Skin epidermis (tissue), 12 donors: ENCODE measurements around the gene ANKMY1.
"Not testable (repeated sequence)": the region's sequence is repeated elsewhere in the genome, so short reads cannot be mapped to it uniquely, and the experiment has no call there.

Experiments
- H3K27ac ChIP-seq, 21 experiments: fragments of 200-600 bp; sonication (generic) in 11 of 21; one replicate each; pipeline ENCODE4 v1.5.0; 2020; ENCODE audit warnings: mild to moderate bottlenecking in 3 of 21, inconsistent platforms in 2 of 21, moderate library complexity in 2 of 21
- H3K4me3 ChIP-seq, 7 experiments: fragments of 200-600 bp; sonication (generic) in 2 of 7; one replicate each; pipeline ENCODE4 v1.5.0; 2020; ENCODE audit warnings: inconsistent platforms in 2 of 7, mild to moderate bottlenecking in 2 of 7, moderate library complexity in 1 of 7

Gene ANKMY1

DNA sequence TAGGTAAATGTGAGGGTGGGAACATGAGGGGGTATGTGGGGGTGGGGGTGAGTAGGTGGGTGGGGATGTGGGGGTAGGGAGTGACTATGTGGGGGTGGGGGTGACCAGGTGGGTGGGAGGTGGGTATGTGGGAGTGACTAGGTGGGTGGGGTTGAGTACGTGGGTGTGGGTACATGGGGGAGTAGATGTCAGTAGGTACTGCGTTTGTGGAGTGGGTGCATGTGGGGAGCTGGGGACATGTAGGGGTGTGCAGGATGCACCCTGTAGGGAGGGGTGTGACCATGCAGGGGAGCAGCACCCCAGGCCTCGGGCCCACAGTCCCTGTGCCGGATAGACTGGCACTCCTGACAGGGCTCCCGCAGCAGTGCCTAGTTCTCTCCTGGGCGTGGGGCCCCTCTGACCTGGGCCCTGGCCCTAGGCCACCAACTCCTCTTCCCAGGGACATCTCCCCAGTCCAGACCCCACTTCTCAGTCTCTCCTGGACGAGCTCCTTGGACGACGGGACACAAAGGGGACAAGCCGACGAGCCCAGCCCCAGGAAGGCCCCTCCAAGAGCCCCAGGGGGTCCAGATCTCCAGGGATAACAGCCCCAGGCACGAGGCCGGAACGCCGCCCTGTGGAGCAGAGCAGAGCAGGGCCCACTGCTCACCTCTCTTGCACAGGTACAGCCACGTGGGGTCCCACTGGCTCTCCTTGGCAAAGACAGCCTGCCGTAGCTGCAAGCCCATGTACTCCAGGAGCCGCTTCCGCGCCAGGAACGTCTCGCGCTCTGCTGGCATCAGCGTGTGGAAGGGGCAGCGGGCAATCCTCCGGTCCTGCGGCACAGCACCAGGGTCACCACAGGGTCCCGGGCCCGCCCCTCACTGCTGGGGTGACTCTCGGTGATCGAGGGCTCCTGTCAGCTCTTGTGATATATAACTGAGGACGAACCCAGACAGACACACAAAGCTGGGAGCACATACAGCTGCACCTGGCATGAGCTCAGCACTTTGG, 58.2 kb downstream of the ANKMY1 start:
- H3K27ac ChIP-seq: no peak overlapping the region
- no peak overlapping the region for H3K4me3 ChIP-seq

DNA sequence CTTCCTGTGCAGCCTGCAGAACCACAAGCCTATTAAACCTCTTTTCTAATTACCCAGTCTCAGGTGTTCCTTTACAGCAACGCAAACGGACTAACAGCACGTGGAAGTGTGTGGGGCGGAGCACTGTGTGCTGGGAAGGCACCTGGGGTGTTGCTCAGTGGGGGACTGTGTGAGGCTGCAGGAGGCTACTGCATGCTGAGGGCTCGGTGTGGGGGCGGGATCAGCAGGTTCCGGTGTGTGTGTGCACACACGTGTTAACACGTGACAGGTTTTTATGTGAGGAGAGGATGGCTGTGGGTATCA, 58.9 kb downstream of the ANKMY1 start:
- Histone ChIP-seq H3K4me3 (no peak overlapping the region), H3K27ac (no peak overlapping the region)

DNA sequence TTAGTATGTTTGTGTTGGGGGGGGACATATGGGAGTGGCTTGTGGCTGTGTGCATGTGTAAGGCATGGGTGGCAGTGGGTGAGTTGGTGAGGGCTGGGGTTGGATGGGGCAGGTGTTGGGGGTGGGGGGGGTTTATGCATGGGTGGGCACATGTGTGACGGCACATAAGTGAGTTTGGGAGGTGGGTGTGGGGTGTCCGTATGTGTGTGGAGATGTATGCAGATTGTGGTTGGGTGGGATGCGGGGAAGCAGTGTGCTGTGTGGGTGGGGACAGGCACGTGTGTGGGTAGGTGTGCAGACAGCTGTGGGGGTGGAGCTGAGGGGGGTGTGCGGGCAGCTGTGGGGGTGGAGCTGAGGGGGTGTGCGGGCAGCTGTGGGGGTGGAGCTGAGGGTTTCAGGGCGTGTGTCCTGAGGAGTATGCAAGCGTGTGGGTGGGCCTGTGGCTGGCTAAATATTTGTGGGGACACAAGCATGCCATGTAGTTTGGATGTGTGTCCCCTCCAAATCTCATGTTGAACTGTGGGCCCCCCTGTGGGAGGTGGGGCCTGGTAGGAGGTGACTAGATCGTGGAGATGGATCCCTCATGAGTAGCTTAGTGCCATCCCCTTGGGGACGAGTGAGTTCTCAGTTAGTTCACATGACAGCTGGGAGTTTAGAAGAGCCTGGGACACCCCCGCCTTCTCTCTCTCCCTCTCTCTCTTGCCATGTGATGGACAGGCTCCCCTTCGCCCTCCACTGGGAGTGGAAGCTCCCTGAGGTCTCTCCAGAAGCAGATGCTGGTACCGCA, 59.4 kb downstream of the ANKMY1 start:
- Histone ChIP-seq H3K4me3 (no peak overlapping the region), H3K27ac (no peak overlapping the region)

DNA sequence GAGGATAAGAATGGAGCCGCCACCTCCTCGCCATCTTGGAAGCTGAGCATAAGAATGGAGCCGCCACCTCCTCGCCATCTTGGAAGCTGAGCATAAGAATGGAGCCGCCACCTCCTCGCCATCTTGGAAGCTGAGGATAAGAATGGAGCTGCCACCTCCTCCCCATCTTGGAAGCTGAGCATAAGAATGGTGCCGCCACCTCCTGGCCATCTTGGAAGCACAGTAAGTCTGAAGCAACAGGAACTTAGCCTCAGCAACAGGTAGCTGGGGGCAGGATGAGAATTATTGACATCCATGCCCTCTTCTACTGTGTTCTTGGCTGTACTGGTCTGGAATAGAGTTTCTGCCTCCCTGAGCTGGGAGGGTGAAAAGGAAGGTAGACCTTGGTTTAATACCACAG, 60.7 kb downstream of the ANKMY1 start:
- not testable (repeated sequence) for H3K27ac ChIP-seq, H3K4me3 ChIP-seq

DNA sequence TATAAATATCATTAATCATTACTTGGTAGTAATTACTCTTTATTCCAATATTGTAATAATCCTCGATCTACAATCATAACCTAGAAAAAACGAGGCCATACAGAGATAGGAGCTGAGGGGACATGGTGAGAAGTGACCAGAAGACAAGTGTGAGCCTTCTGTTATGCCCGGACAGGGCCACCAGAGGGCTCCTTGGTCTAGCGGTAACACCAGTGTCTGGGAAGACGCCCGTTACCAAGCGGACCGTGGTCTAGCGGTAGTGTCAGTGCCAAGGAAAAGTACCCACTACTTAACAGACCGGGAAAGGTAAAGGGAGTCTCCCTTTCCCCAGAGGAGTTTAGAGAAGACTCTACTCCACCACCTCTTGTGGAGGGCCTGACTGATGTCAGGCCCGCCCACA, 62.8 kb downstream of the ANKMY1 start:
- not testable (repeated sequence) for H3K4me3 ChIP-seq, H3K27ac ChIP-seq

DNA sequence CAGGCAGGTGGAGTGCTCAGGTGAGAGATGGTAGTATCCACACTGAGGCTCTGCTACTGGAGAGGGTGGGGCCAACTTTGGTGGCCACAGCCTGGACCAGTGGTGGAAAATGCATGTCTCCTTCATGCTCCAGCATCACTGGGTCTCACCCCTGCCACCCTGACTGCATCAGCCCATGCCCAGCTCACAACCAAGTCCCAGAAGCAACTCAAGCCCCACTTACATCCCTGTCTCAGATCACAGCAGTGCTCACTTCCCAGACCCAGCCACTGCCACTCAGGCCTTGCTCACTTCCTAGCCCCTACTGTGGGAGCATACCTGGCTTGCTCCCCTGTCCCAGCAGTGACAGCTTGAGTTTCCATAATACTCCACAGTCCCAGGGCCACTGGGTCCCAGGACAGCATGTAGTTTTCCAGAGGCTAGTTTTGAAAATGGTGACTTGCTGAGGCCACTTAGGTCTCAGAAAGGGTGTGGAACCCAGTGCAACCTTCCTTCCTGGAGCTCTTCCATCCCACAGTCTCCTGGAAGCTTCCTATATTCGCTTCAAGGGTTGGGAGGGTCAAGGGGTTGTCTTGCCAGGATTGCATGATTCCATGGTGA, 63.5 kb downstream of the ANKMY1 start:
- H3K27ac ChIP-seq: no peak overlapping the region
- no peak overlapping the region for H3K4me3 ChIP-seq

DNA sequence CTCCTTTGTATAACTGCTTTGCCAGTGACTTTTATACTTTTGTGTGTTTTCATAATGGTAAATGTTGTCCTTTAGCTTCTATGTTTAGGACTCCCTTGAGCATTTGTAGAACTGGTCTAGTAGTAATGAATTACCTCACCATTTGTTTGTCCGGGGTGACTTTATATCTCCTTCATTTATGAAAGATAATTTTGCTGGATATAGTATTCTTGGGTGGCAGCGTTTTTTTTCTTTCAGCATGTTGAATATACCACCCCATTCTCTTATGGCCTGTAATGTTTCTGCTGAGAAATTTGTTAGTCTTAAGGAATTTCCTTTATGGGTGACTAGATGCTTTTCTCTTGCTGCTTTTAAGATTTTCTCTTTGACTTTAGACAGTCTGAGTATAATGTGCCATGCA, 66.3 kb downstream of the ANKMY1 start:
- no peak overlapping the region for H3K27ac ChIP-seq
- H3K4me3 ChIP-seq: no peak overlapping the region

DNA sequence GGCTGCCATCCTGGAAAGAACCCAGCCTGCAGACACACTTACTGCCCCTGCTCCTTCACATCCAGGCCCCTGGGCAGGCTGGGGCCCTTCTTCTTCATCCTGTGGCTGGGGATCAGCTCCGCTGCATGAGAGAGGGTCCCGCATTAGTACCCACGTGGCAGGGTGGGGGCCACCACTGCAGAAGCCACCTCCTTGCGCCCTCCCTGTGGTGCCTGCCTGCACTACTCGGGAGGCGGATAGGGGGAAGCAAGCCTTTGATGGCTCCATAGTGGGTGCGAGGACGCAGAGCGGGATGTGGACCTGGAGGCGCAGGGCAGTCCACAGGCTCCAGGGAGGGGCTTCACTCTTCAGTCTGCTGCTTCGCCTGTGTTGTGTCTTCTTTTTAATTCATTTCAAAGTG, 75.6 kb downstream of the ANKMY1 start:
- no peak overlapping the region for H3K4me3 ChIP-seq

DNA sequence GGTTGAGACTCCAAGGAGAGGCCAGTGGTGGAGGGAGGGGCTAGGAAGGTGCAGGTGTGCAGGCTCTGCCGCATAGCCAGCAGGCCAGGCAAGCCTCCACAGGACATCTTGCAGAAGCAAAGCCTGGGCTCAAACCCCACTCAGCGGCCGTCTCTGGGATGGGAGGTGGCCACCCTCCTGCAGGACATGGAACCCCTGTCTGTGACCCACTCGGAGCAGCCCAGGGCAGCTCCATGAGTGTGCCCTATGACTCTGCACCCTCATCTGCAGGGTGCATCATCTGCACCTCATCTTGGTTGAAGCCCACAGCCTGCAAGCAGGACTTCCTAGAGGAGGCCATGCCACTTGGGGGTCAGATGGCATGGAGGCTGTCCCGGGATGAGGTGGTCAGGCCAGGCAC, 76.1 kb downstream of the ANKMY1 start:
- no peak overlapping the region for H3K4me3 ChIP-seq
- no peak overlapping the region for H3K27ac ChIP-seq

More for the DNA sequence above, 75.6 kb downstream of the ANKMY1 start:
- no peak overlapping the region for H3K27ac ChIP-seq

DNA sequence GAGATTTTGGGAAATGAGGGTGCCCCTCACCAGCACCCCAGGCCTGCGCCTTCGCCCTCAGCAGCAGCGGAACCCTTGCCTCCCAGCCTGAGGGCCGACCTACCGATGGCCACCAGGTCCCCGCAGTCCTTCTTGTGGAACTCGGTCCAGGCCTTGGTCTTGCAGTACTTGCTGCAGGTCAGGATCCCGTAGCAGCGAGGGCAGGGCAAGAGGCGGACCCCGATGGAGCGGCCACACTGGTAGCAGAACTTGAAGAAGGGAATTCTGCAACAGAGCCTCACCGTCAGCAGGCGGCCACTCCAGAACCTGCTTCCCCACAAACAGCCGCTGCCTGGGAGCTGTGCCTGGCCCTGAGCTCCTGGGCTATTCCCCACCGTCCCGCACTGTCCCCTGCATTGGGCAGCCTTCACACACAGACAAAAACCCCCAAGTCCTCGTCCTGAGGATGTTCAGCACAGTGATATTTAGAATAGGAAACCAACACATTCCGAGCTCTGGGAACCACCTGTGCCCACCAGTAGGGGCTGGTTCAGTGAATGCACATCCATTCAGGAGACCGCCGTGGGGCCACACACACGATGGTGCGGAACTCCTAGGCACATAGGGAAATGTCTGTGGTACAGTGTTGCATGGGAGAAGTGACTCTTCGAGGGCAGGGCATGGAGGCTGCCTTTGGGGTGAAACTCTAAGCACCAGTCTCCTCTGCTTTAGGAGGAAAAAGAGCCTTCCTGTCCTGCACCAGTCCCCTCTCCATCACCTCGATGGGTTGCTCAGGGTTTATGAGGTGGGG, 76.8 kb downstream of the ANKMY1 start:
- no peak overlapping the region for H3K27ac ChIP-seq
- no peak overlapping the region for H3K4me3 ChIP-seq

DNA sequence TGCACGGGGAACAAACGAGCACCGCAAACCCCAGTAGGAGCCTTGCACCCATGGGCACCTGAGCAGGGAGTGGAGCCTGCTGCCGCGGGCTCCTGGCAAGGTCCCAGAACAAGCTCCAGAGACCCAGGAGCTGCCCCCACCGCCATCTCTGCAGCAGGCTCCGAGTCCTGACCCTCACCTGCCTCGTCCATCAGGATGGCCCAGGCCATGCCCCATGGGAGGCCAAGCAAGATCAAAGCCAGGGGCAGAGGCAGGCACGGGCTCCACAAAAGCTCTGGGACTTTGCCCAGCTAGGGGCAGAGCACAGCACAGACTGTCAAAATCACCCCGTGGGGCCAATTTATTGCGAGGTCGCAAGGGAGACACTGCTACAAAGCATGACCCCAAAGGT, 78.7 kb downstream of the ANKMY1 start:
- Histone ChIP-seq H3K27ac (no peak overlapping the region), H3K4me3 (no peak overlapping the region)

DNA sequence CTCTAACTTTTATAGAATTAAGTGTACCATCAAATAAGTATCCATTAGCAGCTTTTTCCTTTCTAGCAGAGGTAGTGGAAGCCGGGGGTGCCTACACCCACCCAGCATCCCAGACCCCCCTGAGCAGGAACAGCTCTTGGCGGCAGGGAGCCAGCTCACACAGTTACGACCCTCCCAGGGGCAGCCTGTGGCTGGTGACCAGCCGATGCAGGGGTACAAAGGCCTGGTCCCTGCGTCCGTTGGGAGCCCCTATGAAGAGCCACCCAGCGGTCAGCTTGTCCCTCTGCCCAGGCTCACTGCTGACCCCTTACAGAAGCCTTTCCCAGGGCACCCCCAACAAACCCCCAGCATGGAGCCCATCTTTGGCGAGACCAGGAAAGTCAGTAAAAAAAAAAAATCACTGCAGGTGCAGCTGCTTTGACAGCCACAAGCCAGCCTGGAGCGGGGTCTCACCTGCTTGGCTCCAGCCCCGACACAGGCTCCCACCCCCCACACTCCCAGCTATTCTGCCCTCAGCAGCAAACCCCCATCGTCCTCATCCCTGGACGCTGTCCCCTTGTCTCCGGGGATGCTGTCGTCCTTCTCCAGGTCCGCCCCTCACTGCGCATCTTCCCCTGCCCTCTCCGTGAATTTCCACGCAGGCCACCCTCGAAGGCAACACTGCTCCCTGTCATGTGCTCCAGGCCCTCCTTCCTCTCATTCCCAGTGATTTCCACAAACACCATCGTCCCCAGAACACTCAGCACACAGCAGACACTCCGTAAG, 79.3 kb downstream of the ANKMY1 start:
- no peak overlapping the region for H3K4me3 ChIP-seq
- H3K27ac ChIP-seq: no peak overlapping the region

DNA sequence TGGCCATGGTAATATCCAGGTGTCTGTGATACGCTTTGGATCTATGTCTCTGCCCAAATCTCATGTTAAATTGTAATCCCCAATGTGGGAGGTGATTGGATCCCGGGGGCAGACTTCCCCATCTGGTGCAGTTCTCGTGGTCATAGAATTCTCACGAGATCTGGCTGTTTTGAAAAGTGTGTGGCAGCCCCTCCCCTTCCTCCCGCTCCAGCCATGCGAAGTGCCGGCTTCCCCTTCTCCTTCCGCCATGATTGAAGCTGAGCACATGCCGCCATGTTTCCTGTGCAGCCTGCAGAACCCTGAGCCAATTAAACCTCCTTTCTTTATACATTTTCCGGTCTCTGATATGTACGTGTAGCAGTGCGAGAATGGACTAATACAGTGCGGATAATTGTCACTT, 79.9 kb downstream of the ANKMY1 start:
- Histone ChIP-seq H3K4me3 (no peak overlapping the region), H3K27ac (no peak overlapping the region)

DNA sequence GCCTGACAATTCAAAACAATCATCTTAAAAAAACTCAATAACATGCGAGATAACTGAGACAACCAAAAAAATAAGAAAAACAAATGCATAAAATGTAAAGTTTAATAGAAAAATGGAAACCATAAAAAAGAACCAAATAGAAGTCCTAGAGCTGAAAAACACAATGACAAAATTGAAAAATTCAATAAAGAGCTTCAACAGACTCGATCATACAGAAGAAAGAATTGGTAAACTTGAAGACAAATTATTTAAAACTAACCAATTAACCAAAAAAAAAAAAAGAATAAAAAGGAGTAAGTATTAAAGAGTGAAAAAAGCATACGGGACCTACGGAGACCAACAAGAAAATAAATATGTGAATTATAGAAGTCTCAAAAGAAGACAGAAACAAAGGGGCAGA, 84.6 kb downstream of the ANKMY1 start:
- no peak overlapping the region for H3K4me3 ChIP-seq
- no peak overlapping the region for H3K27ac ChIP-seq

DNA sequence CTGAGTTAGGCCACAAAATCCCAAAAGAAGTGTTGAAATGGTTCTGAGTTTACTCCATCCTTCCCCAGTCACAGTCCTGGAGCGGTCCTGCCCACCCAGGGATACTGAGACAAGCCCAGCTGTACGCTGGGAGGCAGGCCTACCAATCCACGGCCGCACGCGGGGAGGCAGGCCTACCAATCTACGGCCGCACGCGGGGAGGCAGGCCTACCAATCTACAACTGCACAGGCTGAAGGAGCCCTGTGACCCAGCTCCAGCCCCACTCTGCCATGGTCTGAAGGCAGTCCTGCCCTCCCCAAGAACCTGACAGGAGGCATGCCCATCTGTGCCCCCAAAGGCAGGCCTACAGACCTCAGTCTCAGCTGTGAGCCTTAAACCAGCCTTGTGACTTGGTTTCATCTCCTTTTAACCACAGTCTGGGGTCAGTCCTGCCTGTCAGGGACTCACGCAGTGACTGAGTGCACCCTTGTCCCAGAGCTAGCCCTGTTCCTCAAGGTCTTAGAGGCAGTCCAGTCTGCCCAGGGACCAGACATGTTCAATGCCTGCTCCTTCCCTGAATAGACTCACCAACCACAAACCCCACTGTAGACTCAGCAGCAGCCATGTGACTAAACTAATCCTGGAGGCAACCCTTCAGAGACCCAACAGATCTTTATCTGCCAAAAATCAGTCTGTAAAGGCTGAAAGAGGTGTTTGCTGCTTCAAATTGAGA, 85.6 kb downstream of the ANKMY1 start:
- H3K4me3 ChIP-seq: no peak overlapping the region
- no peak overlapping the region for H3K27ac ChIP-seq

DNA sequence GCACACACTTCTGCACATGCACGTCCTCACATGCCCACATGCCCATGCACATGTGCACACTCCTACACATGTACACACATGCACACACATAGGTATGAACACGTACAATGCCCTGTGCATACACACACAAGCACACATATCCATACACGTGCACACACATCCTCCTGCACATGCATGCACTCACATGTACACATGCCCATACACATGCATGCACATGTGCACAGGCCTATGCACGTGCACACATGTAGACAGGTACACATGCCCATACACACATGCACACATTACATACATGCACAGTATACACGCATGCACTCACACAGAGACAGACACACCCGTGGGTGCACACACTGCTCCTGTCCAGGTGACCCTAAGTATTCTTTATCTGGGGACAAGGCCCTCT, 88.0 kb downstream of the ANKMY1 start:
- no peak overlapping the region for H3K4me3 ChIP-seq

DNA sequence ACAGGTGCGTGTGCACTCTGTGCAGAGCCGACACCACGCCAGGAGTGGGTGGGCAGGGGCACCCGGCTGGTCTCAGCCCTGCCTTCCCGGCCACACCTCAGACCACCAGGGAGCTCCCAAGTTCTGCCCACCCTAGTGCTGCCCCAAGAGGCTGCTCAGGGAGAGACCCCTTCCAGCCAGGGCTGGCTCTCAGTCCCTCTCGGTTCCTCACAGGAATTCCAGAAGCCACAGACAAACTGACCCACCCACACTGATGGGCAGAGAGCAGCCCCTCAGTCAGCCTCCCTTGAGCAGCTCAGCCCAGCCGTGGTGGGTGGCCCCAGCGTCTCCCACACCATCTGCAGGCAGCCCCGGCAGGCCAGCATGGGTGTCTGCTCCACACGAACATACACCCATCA, 88.5 kb downstream of the ANKMY1 start:
- no peak overlapping the region for H3K27ac ChIP-seq
- H3K4me3 ChIP-seq: no peak overlapping the region

More for the DNA sequence above, 88.0 kb downstream of the ANKMY1 start:
- no peak overlapping the region for H3K27ac ChIP-seq

DNA sequence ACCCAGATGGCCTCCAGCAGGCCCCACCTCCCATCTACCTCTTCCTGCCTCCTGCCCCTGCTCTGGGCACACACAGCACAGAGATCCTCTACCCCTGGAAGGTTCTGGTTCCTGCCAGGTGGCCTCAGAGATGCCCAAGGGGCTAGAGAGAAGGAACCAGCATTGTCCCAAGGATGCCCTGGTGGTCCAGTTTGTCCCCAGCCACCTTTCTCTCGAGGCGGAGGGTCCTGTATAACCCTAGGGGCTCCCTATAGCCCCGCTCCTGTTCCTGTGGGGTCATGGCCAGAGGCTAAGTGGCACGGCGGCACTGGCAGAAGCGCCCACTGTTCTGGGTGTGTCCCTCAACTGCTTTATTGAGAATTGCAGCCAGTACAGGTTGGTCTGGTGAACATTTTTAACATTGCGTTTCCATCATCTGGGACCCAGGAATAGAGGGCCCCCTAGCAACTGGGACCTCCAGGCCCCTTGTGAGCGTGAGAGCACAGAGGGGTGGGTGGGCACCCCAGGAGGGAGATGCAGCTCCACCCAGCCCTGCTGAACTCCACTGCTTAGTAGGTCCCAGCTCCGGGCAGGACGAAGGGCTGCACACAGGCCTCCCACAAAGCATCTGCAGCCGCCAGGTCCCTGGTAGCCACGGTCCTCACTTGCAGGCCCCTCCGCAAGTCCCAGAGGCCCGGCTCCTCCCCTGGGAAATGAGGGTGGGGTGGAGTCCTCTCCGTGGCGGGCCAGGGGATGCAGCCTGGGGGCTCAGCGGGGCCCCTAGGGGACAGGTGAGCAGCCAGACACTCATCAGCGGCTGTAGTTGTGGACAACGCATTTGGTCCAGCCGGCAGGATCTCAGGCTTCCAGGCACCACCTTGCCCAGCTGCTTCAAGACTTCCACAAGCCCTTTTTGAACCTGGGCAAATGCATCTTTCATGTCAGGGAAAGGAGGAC, 89.2 kb downstream of the ANKMY1 start:
- H3K27ac ChIP-seq: no peak overlapping the region

More for the DNA sequence above, 89.2 kb downstream of the ANKMY1 start:
- H3K4me3 ChIP-seq: no peak overlapping the region
